Kidney glomerular epithelial cell (primary cell): ENCODE results near the gene BMP2.

ENCODE experiments used
- DNase-seq: peaks from one replicate; lab custom pipeline; 2025; lab: John Stamatoyannopoulos, UW

Gene BMP2

GRCh38 chr20:6768228-6769140 is 998 bp downstream of the BMP2 start:
- peak; percentile 36 for DNase-seq

- peak; percentile 40 for DNase-seq
Measured at GRCh38 chr20:6769903-6770785, 2.7 kb downstream of the BMP2 start.

GRCh38 chr20:6770786-6771100 is 3.3 kb downstream of the BMP2 start:
- DNase-seq, result no peak

DNA sequence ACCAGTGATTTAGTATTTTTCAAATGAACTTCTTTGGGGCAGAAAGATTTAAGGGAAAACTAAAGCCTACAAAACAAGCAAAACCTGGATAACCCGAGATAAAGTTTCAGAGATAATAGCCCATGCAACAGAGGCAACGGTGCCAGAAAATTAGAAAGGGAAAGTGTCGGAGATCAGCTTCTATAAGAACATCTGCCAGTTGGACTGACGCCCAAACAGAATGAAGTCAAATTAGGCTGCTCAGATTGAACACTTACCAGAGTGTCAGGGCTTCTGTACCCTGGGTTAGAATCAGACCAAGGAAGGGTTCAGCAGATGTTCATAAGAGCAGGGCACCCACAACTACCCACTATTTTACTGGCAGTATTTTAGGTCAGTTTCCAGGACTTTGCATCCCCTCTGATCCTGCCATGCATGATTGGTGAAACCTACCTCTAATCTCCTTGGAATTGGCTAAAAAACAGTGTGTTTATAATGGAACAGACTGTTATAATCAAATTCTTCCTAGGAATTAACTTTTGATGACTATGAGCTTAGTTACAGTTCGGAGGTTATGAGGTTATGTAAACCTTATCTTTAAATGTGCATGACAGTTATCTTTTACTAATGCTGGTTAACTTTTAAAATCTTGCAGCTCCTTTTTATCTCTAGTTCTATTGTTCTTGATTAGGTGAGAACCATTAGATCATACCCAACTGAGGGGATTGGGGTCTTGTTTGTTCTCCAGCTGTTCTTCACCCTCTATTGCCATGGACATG is 13.1 kb downstream of the BMP2 start:
- DNase-seq, result no peak

DNA sequence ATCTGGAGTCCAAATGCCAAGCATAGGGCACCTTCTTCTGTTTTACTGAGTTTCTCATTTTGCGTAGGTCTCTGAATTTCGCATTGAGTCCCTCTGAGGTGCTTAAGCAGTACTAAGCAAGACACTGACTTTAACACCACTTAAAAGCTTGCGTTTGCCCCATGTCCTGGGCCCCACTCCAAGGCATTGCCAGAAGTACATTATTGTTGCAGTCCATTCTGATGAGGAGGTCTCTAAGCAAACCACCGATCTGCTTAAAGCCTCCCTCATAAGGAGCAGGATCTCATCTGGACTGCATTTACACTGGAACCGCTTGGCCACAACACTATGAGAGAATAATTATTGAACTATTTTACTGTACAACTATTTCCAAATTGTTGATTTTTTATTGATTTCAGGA is 16.3 kb downstream of the BMP2 start:
- no peak for DNase-seq

- no peak for DNase-seq
Measured at GRCh38 chr20:6784210-6784631, 16.7 kb downstream of the BMP2 start.

DNA sequence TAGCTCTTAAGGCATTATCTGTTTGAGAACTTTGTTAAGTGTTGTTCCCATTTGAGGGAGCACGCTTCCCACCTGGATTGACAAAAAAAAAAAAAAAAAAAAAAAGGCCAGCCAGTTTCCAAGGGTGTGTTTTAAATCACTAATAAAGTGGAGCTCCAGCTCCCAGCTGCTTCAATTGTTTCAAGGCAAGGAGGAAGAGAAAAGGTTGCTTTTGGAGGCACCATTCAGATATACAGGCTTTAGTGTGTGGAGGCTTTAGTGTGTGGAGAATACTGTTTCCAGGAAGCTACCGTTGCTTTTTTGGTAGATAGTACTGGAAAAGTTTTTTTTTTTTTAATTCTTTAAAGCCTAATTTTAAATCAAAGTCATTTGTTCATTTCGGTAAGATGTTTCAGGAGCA is 17.3 kb downstream of the BMP2 start:
- no peak for DNase-seq

DNA sequence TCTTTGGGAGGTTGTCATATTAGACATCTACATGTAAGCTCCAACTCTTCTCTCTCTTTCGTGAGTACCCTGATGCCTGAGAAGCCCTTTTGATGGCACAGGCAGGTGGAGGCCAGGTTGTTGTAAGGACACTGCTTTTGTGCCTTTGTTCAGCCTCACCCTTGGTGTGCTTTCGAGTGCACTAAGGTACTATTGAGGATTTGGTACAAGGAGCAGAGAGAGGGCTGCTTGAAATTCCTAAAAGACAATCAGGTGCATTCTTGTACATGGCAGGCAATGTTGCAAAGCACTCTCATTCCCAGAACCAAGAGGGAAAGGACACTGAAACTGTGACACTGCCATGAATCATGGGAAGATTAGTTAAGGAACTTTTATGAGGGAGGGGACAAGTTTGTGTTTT is 19.1 kb downstream of the BMP2 start:
- no peak for DNase-seq

DNA sequence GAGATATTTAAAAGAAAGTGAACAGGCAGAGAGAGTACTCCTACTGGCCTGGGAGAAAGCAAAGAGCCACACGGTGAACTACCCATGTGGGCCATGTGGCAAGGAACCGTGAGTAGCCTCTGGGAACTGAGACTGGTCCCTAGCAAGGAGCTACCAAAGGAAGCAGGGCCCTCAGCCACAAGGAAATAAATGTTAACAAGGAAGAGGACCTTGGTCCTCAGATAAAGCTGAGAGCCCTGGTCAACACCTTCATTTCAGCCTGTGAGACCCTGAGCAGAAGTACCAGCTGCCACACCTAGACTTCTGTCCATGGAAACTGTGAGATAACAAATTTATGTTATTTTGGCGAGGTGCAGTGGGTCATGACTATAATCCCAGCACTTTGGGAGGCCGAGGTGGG is 25.3 kb downstream of the BMP2 start:
- no peak for DNase-seq

GRCh38 chr20:6802227-6802626 is 34.7 kb downstream of the BMP2 start:
- no peak for DNase-seq

- DNase-seq, result no peak
Measured at GRCh38 chr20:6806275-6806674, 38.8 kb downstream of the BMP2 start.

DNA sequence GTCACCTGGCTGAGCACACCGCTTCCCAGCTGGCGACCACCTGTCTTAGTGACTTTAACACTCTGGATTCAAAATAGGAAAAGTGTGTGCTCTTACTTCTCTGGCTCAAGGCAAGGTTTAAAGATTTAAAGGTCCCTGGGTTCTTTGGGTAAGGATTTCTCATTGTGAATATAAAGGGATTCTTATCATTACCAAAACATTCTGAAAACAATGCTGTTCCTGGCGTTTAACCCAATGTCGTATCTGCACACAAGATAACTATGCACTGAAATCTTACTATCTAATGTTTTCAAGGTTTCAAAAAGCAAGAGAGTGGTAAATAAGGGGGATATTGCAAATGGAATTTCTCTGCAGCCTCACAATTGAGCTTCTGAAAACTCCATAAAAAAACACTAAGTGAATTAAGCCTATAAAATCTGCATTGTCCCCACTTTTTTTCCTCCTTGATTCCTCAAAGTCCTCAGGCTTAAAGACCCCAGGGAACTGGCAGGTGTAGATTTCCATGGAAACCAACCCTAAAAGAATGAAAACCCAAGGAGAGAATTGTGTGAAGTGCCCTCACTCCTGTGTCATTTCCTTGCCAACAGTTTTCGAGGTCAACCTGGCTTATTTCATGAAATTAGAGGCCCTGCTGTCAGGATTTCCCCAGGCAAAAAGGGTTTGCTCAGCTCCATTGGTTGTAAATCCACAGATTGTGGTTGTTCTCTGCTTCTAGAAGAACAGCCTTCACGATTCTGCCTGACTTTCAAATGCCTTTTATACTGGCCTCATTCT is 44.0 kb downstream of the BMP2 start:
- DNase-seq, result no peak

DNA sequence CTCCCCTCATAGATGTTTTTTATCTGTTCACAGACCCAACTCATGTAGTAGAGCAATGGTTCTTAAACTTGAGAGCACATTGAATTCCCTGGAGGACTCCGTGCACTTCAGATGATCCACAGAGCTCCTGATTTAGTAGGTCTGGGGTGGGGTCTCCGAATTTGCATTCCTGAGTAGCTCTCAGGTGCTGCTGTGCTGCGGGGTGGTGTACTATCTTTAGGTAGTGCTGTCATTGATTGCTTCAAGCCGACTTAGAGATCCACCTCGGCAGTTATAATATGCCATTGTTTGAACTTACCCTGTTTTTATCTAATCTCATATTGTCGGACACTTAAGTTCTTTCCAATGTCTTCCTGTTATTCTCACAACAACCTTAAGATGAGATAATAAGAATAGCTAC is 45.0 kb downstream of the BMP2 start:
- DNase-seq, result no peak

- DNase-seq, result no peak
Measured at GRCh38 chr20:6814945-6815344, 47.5 kb downstream of the BMP2 start.

DNA sequence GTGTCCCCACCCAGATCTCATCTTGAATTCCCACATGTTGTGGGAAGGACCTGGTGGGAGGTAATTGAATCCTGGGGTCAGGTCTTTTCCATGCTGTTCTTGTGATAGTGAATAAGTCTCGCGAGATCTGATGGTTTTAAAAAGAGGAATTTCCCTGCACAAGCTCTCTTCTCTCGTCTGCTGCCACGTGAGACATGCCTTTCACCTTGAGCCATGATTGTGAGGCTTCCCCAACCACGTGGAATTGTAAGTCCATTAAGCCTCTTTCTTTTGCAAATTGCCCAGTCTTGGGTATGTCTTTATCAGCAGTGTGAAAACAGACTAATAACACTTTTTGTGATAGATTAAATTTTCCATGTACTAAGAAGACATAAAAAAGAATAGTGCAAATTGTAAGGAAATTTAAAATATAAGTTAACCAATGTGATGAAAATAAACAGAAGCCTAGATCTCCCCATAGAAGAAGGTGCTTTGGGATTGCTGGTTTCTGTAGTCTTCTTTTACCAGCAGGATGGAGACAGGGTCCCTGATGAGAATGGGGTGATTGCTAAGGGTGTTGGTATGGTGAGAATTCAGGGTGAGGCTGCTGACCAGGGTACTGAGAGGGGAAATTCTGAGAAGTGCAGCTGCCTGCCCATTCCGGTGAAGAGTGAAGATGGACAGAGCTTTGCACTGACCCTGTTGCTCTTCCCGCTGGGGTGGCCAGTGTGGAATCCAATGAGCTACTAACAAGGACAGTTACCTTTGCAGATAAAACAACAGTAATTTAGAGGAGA is 50.7 kb downstream of the BMP2 start:
- DNase-seq, result no peak

GRCh38 chr20:6819599-6819998 is 52.1 kb downstream of the BMP2 start:
- no peak for DNase-seq

- DNase-seq, result no peak
Measured at GRCh38 chr20:6824401-6824800, 56.9 kb downstream of the BMP2 start.

DNA sequence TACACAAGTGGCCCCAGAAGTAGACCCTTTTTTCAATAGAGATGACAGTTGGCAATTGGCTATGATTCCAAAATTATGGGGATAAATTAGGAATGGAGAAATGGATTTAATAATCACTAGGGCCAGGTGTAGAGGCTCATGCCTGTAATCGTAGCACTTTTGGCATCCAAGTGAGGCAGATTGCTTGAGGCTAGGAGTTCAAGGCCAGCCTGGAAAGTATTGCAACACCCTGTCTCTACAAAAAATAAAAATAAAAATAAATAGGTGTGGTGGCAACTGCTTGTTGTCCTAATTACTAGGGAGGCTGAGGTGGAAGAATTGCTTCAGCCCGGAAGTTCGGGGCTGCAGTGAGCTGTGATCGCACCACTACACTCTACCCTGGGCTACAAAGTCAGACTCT is 60.0 kb downstream of the BMP2 start:
- DNase-seq, result no peak

DNA sequence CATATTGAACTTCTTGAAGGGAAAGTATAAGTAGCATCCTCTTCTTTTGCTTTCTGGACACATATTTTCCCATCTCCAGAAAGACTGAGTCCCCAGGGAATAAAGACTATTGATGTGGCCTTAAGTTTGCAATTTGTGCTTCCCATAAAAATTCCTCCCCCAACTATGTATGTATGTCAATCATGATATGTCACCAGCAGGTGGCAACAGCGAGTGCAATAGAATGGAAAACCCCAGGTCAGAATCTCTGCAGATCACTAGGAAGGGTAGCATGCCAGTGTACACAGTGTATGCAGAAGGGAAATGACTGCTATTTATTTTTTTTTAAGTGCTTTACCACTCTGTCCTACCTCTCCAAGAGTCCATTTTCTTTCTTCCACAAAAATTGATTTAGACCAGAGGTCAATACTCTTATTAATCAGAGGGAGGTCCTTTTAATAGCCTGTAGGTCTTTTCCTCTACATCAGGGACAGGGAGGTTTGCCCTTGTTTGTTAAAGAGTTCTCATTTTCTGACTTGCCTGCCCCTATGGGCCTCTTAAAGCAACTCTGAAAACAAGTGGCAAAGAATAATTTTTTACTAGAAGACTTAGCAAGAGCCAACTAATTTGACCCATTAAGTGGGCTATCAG is 61.4 kb downstream of the BMP2 start:
- DNase-seq, result peak; percentile 85

DNA sequence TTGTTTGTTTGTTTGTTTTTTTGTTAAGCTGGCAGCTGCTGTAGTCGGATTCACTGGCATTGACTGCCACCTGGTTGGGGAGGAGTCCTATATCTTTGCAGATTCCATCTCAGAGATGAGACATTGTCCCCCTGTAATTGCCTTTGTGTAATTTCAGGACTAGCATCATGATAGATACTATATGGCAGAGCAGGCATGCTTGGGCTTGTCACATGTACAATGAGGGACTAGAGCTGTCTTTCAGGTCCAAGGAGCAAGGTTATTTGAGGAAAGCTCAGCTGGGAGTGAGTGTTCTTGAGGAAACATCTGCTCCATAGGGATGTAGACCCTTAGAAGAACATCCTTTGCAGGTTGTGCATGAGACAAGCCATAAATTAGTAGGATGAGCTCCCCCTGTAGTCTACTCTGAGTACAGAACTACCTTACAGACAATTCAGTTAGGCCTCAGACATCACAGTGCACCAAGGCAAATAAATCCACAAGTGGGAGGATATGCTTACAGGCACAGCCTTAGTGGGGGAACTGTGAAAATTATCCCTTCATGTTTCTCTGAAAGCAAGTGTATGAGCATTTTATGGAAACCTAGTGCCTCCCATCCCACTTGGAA is 62.1 kb downstream of the BMP2 start:
- no peak for DNase-seq
